ENCODE measurements around the gene GATAD2A. TPM values are rescaled to one million over a fixed set of nuclear protein-coding genes. Genes with fewer than 3 reads are reported as not detected.

The GATAD2A gene
- total RNA-seq, 4 donors from 2014 or later: 45.6 to 102 (median 65.7) TPM

GRCh38 chr19:19510432-19510831 lies 105.0 kb downstream of the GATAD2A start:
- Histone ChIP-seq H3K9me3 (no peaks in the 10 kb centered on the region), H3K4me3 (no peak overlapping the region), H3K27ac (no peak overlapping the region), H3K36me3 (peaks cover 0 to 8% (median 2%) of the 10 kb centered on the region in 4 donors), H3K27me3 (no peaks in the 10 kb centered on the region), H3K4me1 (peaks cover 0 to 8% (median 4%) of the 10 kb centered on the region in 4 donors)
- TF ChIP-seq CTCF (IDR thresholded peaks at IDR 0.05) (no peak), POLR2AphosphoS5 (IDR thresholded peaks at IDR 0.05) (no peak), POLR2A (IDR thresholded peaks at IDR 0.05) (no peak), EP300 (IDR thresholded peaks at IDR 0.05; ENCODE audit: low read depth) (no peak)
- intact Hi-C loops (cut with DNase I; ENCODE audit: low total_unique reads): no loop called here
- no peak for DNase-seq
- in situ Hi-C loops (cut with MboI; ENCODE audit: low pct_ligation_motif_present in 1 of 4, low pct_unique_long_range_greater_than_20kb in 1 of 4, low sequenced_read_pairs in 3 of 4): no loop called here
- 56% methylated on average over 3 of the region's 6 CpGs; no CpG with 5 or more reads in 1 of the 2 donors for WGBS, 2 donors (ENCODE audit: low coverage in 1 of 2)

GRCh38 chr19:19513682-19514081 lies 108.2 kb downstream of the GATAD2A start:
- peak overlapping the region in 1 of 4 donors; percentile 51 for H3K27ac ChIP-seq
- H3K36me3 ChIP-seq: no peaks in the 10 kb centered on the region
- 89 to 92% methylated on average over 4 to 17 of the region's 17 CpGs for WGBS, 2 donors (ENCODE audit: low coverage in 1 of 2)
- TF ChIP-seq EP300 (IDR thresholded peaks at IDR 0.05; ENCODE audit: low read depth) (no peak), CTCF (IDR thresholded peaks at IDR 0.05) (no peak), POLR2AphosphoS5 (IDR thresholded peaks at IDR 0.05) (no peak), POLR2A (IDR thresholded peaks at IDR 0.05) (no peak)
- intact Hi-C loops (cut with DNase I; ENCODE audit: low total_unique reads) (no loop called here), in situ Hi-C loops (cut with MboI; ENCODE audit: low pct_ligation_motif_present in 1 of 4, low pct_unique_long_range_greater_than_20kb in 1 of 4, low sequenced_read_pairs in 3 of 4) (no loop called here)
- H3K9me3 ChIP-seq: no peaks in the 10 kb centered on the region
- no peaks in the 10 kb centered on the region for H3K27me3 ChIP-seq
- no peak for DNase-seq
- H3K4me1 ChIP-seq: peaks cover 6 to 28% (median 19%) of the 10 kb centered on the region in 4 donors
- peak overlapping the region in 1 of 4 donors; percentile 13 for H3K4me3 ChIP-seq

- peak overlapping the region in 1 of 4 donors; percentile 13 for H3K4me3 ChIP-seq
- no peaks in the 10 kb centered on the region for H3K27me3 ChIP-seq
- 73% methylated on average over 46 of the region's 46 CpGs; no CpG with 5 or more reads in 1 of the 2 donors for WGBS, 2 donors (ENCODE audit: low coverage in 1 of 2)
- H3K27ac ChIP-seq: peak overlapping the region in 2 of 4 donors; percentile 30 to 64
- H3K4me1 ChIP-seq: peaks cover 6 to 30% (median 19%) of the 10 kb centered on the region in 4 donors
- DNase-seq: peak; percentile 60
- in situ Hi-C loops (cut with MboI; ENCODE audit: low pct_ligation_motif_present in 1 of 4, low pct_unique_long_range_greater_than_20kb in 1 of 4, low sequenced_read_pairs in 3 of 4): no loop called here
- H3K36me3 ChIP-seq: no peaks in the 10 kb centered on the region
- intact Hi-C loops (cut with DNase I; ENCODE audit: low total_unique reads): no loop called here
- H3K9me3 ChIP-seq: no peaks in the 10 kb centered on the region
- TF ChIP-seq POLR2AphosphoS5 (IDR thresholded peaks at IDR 0.05) (peak in 1 of 3 donors; percentile 12), POLR2A (IDR thresholded peaks at IDR 0.05) (no peak), CTCF (IDR thresholded peaks at IDR 0.05) (no peak)
Measured at GRCh38 chr19:19514215-19514657, 108.8 kb downstream of the GATAD2A start.

- intact Hi-C loops (cut with DNase I; ENCODE audit: low total_unique reads) (no loop called here), in situ Hi-C loops (cut with MboI; ENCODE audit: low pct_ligation_motif_present in 1 of 4, low pct_unique_long_range_greater_than_20kb in 1 of 4, low sequenced_read_pairs in 3 of 4) (no loop called here)
- Histone ChIP-seq H3K4me3 (peak within 1 kb of the TSS; percentile 71 to 83 (median 76)), H3K4me1 (peaks cover 6 to 33% (median 19%) of the 10 kb centered on the region in 4 donors), H3K36me3 (no peaks in the 10 kb centered on the region), H3K27me3 (no peaks in the 10 kb centered on the region), H3K27ac (peak within 1 kb of the TSS; percentile 83 to 89 (median 86)), H3K9me3 (no peaks in the 10 kb centered on the region)
- WGBS, 2 donors (ENCODE audit: low coverage in 1 of 2): 91 to 95% methylated on average over 33 to 60 of the region's 74 CpGs
- TF ChIP-seq POLR2A (IDR thresholded peaks at IDR 0.05): no peak
- TF ChIP-seq POLR2AphosphoS5 (IDR thresholded peaks at IDR 0.05): no peak
- no peak for TF ChIP-seq CTCF (IDR thresholded peaks at IDR 0.05)
- TF ChIP-seq EP300 (IDR thresholded peaks at IDR 0.05; ENCODE audit: low read depth): no peak
- DNase-seq: no peak
Measured at GRCh38 chr19:19514881-19515641, 109.6 kb downstream of the GATAD2A start, which contains the start of gene TSSK6. Gene TSSK6 (minus strand): TSS chr19:19515548. CDS start chr19:19515427, 121 bp downstream.

Data from transverse colon (tissue), 4 donors.